Retinal pigment epithelial cell (primary cell): ENCODE measurements around the gene PDGFRB.

Experiments used
- DNase-seq: peaks from one replicate; pipeline ENCODE4 v3.0.0-alpha.2; 2010; ENCODE audit warnings: low read depth
- H3K4me3 ChIP-seq: 2 replicates; pipeline ENCODE4 v1.5.1; 2011; ENCODE audit warnings: mild to moderate bottlenecking, low read length, control low read depth, moderate library complexity
- TF ChIP-seq, protein P1 (sequence below): conservative IDR thresholded peaks from 2 replicates; pipeline ENCODE4 v1.5.1; 2011; ENCODE audit warnings: low read depth, low read length, control low read depth, inconsistent platforms

The PDGFRB gene

DNA sequence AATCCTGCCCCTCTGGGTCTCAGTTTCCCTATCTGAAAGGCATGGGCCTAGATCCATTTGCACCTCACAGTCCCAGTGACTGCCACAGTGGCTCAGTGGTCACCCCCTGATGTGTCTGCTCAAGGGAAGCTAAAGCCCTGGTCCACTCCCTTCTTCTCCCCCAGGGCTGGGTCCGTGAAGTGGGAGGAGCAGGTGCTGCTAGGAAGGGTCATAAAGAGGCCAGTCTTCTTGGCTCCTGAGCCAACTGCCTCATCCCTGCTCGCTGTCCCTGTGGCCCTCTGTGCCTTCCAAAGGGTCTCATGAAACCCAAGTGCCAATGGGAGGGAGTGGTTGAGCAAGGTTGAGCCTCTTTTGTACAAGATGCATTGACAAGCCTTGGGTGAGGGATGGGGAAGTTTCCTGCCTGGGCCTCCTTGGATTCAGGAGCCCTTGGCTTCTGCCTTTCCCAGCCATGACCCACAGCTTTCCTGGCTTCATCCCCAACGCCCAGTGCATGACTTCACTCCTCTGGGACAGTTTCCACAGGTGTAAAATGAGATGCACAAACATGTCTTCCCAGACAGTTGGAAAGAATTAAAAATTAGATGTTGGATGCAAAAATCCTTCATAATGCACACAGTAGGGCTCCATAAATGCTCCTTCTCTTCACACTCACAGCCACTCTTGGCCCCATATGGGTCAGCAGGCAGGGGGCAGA lies 32.6 kb upstream of the PDGFRB start:
- TF ChIP-seq, protein P1, sequence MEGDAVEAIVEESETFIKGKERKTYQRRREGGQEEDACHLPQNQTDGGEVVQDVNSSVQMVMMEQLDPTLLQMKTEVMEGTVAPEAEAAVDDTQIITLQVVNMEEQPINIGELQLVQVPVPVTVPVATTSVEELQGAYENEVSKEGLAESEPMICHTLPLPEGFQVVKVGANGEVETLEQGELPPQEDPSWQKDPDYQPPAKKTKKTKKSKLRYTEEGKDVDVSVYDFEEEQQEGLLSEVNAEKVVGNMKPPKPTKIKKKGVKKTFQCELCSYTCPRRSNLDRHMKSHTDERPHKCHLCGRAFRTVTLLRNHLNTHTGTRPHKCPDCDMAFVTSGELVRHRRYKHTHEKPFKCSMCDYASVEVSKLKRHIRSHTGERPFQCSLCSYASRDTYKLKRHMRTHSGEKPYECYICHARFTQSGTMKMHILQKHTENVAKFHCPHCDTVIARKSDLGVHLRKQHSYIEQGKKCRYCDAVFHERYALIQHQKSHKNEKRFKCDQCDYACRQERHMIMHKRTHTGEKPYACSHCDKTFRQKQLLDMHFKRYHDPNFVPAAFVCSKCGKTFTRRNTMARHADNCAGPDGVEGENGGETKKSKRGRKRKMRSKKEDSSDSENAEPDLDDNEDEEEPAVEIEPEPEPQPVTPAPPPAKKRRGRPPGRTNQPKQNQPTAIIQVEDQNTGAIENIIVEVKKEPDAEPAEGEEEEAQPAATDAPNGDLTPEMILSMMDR, result no peak
- H3K4me3 ChIP-seq, result no peak overlapping the region
- DNase-seq, result no peak

DNA sequence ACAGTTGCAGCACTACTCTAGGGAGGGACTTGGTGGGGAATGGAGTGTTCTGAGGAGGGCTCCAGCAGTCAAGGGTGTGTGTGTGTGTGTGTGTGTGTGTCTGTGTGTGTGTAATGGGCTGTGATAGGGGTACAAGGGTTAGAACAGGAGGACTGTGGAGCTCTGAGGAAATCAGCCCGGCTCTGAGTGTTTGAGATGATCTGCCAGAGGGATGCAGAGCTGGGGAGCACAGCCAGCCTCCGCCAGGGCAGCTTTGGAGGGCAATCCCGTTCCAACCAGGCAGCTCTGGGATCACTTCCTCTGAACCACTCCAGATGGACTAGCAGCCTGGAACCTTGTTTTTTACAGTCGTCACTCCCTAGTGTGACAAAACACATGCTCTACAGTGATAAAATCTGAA lies 31.3 kb upstream of the PDGFRB start:
- DNase-seq, result no peak
- no peak overlapping the region for H3K4me3 ChIP-seq
- TF ChIP-seq, protein P1, result no peak

- no peak for DNase-seq
- TF ChIP-seq, protein P1, result no peak
- no peak overlapping the region for H3K4me3 ChIP-seq
Measured at GRCh38 chr5:150186137-150186536, 30.5 kb upstream of the PDGFRB start.

GRCh38 chr5:150184990-150185912 lies 29.6 kb upstream of the PDGFRB start:
- DNase-seq, result no peak
- TF ChIP-seq, protein P1, result no peak
- no peak overlapping the region for H3K4me3 ChIP-seq

DNA sequence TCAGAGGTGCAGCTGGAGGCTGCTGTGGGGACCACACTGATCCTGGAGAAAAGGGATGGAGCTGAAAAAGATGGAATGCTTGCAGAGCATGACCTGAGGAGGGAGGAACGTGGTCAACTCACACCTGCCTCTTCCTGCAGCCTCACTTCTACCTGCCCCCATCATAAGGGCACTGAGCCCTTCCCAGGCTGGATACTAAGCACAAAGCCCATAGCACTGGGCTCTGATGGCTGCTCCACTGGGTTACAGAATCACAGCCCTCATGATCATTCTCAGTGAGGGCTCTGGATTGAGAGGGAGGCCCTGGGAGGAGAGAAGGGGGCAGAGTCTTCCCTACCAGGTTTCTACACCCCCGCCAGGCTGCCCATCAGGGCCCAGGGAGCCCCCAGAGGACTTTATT lies 28.4 kb upstream of the PDGFRB start:
- TF ChIP-seq, protein P1, result no peak
- no peak overlapping the region for H3K4me3 ChIP-seq
- no peak for DNase-seq

GRCh38 chr5:150183436-150183835 lies 27.8 kb upstream of the PDGFRB start:
- TF ChIP-seq, protein P1, result no peak
- no peak for DNase-seq

GRCh38 chr5:150182774-150183173 lies 27.1 kb upstream of the PDGFRB start:
- TF ChIP-seq, protein P1, result no peak
- no peak overlapping the region for H3K4me3 ChIP-seq
- no peak for DNase-seq

More at GRCh38 chr5:150183436-150183835, 27.8 kb upstream of the PDGFRB start:
- H3K4me3 ChIP-seq, result no peak overlapping the region
